Kidney epithelial cell (primary cell): ENCODE measurements around the gene ERMAP. TPM values are rescaled to one million over a fixed set of nuclear protein-coding genes. Genes with fewer than 3 reads are reported as not detected.

Source experiments
- DNase-seq: peaks from one replicate; pipeline ENCODE4 v3.0.0-alpha.2; 2010; ENCODE audit warnings: low read depth
- H3K27me3 ChIP-seq: 2 replicates; pipeline ENCODE4 v1.6.0; 2011; ENCODE audit warnings: low read length; ENCODE audit not compliant: control insufficient read depth, insufficient read depth
- H3K36me3 ChIP-seq: 2 replicates; pipeline ENCODE4 v1.5.1; 2011; ENCODE audit warnings: low read length; ENCODE audit not compliant: control insufficient read depth, insufficient read depth
- H3K4me3 ChIP-seq: 2 replicates; pipeline ENCODE4 v1.5.1; 2011; ENCODE audit warnings: low read depth, mild to moderate bottlenecking, control low read depth, low read length
- CTCF ChIP-seq: IDR thresholded peaks from 2 replicates; pipeline ENCODE4 v1.5.1; 2011; ENCODE audit warnings: mild to moderate bottlenecking, moderate library complexity, low read length, control low read depth, inconsistent platforms; ENCODE audit not compliant: insufficient read depth, poor library complexity, severe bottlenecking
- total RNA-seq: library from RNA; depleted of rRNA; stranded (reverse); fragments of >200 nt; gene quantifications from 2 replicates; pipeline ENCODE4 v1.2.3, GENCODE V29; 2015

ERMAP gene
- total RNA-seq, 1 donor from 2014 or later: 8.9 TPM

- TF ChIP-seq CTCF: no peak
- Histone ChIP-seq H3K27me3 (peaks cover 6% of the 10 kb centered on the region), H3K36me3 (no peaks in the 10 kb centered on the region), H3K4me3 (no peak overlapping the region)
- no peak for DNase-seq
Measured at GRCh38 chr1:42889264-42889663, 72.3 kb downstream of the ERMAP start.

GRCh38 chr1:42891465-42892138, 74.7 kb downstream of the ERMAP start:
- Histone ChIP-seq H3K4me3 (no peak overlapping the region), H3K27me3 (peaks cover 6% of the 10 kb centered on the region), H3K36me3 (no peaks in the 10 kb centered on the region)
- no peak for DNase-seq
- TF ChIP-seq CTCF: no peak

Other genes starting within 250 kb of the ERMAP start
- 33.1 and 43.7 TPM in 2 replicates for gene PPIH, start 158.7 kb upstream of the ERMAP start, total RNA-seq
- 894 and 938 TPM in 2 replicates for gene YBX1, start 134.7 kb upstream of the ERMAP start, total RNA-seq
- 0.08 and 2.5 TPM in 2 replicates for gene CLDN19, start 76.9 kb upstream of the ERMAP start, total RNA-seq
- gene P3H1, start 50.1 kb upstream of the ERMAP start, total RNA-seq: 51.7 and 61.5 TPM in 2 replicates
- gene C1orf50, start 49.9 kb upstream of the ERMAP start, total RNA-seq: 2.9 and 4.6 TPM in 2 replicates
- gene TMEM269, start 32.1 kb upstream of the ERMAP start, total RNA-seq: 0.04 and 0.27 TPM in 2 replicates
- 39.7 and 45.6 TPM in 2 replicates for gene SVBP, start 275 bp downstream of the ERMAP start, total RNA-seq
- gene ZNF691, start 29.5 kb downstream of the ERMAP start, total RNA-seq: 8.8 and 9.4 TPM in 2 replicates
- 573 and 1,021 TPM in 2 replicates for gene SLC2A1, start 141.7 kb downstream of the ERMAP start, total RNA-seq